ENCODE results near the gene CST9L. TPM values are rescaled to one million over a fixed set of nuclear protein-coding genes. Genes with fewer than 3 reads are reported as not detected.

Gene CST9L
- total RNA-seq, 1 donor: not detected

DNA sequence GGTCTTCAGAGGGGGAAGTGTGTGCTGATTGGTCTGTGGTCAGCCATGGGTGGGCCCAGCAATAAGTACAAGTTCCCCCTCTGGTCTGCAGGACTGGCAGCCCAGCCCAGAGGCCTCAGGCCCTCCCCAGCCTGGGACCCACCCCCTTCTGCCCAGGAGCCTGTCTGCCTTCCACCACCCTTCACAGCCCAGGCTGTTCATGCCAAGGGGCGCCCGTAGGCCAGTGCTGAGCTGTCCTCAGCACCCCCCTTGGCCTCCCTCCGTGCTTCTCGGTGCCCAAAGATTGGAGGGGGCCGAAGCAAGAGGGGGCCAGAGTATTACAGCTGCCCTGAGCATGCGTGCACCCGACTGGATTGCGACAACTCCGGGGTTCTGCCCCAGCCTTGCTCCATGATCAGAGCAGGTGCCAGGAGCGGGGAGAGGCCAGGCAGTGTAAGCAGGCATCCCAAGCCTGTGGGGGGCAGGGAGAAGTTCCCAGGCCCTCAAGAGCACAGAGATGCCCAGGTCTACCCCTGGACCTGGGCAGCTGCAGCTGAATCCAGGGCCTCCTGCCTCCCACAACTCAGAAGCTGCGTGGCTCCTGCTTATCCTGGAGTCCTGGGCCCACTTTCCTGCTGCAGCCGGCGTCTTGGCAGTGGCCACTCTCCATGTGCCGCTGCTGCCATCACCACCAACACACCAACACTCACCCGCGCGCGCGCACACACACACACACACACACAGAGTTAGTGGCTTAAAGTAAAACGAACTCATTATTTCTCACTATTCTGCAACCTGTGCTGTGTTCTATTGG, 33.3 kb downstream of the CST9L start:
- Histone ChIP-seq H2AFZ (ENCODE audit: low read length) (no peak overlapping the region), H3K4me1 (ENCODE audit: insufficient read depth, low read length) (no peaks in the 10 kb centered on the region), H3K79me2 (ENCODE audit: insufficient read depth, low read length) (no peaks in the 10 kb centered on the region), H3K4me3 (ENCODE audit: insufficient read depth, low read length) (no peak overlapping the region), H3K36me3 (ENCODE audit: insufficient read depth, low read length) (no peaks in the 10 kb centered on the region), H3K27ac (ENCODE audit: low read depth, low read length) (no peak overlapping the region), H3K4me2 (ENCODE audit: insufficient read depth, low read length) (no peak overlapping the region), H3K27me3 (ENCODE audit: insufficient read depth, low read length) (no peaks in the 10 kb centered on the region), H3K9me3 (ENCODE audit: low read depth, low read length) (no peaks in the 10 kb centered on the region), H4K20me1 (ENCODE audit: insufficient read depth, low read length) (no peaks in the 10 kb centered on the region)
- TF ChIP-seq, protein P1, sequence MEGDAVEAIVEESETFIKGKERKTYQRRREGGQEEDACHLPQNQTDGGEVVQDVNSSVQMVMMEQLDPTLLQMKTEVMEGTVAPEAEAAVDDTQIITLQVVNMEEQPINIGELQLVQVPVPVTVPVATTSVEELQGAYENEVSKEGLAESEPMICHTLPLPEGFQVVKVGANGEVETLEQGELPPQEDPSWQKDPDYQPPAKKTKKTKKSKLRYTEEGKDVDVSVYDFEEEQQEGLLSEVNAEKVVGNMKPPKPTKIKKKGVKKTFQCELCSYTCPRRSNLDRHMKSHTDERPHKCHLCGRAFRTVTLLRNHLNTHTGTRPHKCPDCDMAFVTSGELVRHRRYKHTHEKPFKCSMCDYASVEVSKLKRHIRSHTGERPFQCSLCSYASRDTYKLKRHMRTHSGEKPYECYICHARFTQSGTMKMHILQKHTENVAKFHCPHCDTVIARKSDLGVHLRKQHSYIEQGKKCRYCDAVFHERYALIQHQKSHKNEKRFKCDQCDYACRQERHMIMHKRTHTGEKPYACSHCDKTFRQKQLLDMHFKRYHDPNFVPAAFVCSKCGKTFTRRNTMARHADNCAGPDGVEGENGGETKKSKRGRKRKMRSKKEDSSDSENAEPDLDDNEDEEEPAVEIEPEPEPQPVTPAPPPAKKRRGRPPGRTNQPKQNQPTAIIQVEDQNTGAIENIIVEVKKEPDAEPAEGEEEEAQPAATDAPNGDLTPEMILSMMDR (IDR thresholded peaks at IDR 0.05; ENCODE audit: extremely low read depth, low read depth, low read length): no peak
- no peak for DNase-seq (ENCODE audit: insufficient read length, low spot score, missing footprints)

- Histone ChIP-seq H4K20me1 (ENCODE audit: insufficient read depth, low read length) (no peaks in the 10 kb centered on the region), H3K27ac (ENCODE audit: low read depth, low read length) (no peak overlapping the region), H3K4me1 (ENCODE audit: insufficient read depth, low read length) (no peaks in the 10 kb centered on the region), H2AFZ (ENCODE audit: low read length) (no peak overlapping the region), H3K9me3 (ENCODE audit: low read depth, low read length) (no peaks in the 10 kb centered on the region), H3K36me3 (ENCODE audit: insufficient read depth, low read length) (no peaks in the 10 kb centered on the region), H3K79me2 (ENCODE audit: insufficient read depth, low read length) (no peaks in the 10 kb centered on the region), H3K27me3 (ENCODE audit: insufficient read depth, low read length) (no peaks in the 10 kb centered on the region), H3K4me3 (ENCODE audit: insufficient read depth, low read length) (no peak overlapping the region), H3K4me2 (ENCODE audit: insufficient read depth, low read length) (no peak overlapping the region)
- TF ChIP-seq, protein P1 (IDR thresholded peaks at IDR 0.05; ENCODE audit: extremely low read depth, low read depth, low read length): no peak
- no peak for DNase-seq (ENCODE audit: insufficient read length, low spot score, missing footprints)
Observed at GRCh38 chr20:23533161-23533560, 35.1 kb downstream of the CST9L start.

DNA sequence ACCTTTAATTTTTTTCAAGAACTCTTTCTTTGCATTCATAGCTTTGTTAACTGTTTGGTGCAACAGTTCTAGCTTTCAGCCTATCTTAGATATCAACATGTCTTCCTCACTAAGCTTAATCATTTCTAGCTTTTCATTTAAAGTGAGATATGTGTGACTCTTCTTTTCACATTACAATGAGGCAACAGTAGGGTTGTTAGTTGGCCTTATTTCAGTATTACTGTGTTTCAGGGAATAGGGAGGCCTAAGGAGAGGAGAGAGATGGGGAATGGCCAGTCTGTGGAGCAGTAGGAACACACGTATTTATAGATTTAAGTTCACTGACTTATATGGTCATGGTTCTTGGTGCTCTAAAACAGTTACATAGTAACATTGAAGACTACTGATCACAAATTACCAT, 35.8 kb downstream of the CST9L start:
- no peak overlapping the region for H3K4me2 ChIP-seq (ENCODE audit: insufficient read depth, low read length)
- H3K4me3 ChIP-seq (ENCODE audit: insufficient read depth, low read length): no peak overlapping the region
- H3K9me3 ChIP-seq (ENCODE audit: low read depth, low read length): no peaks in the 10 kb centered on the region
- no peak for DNase-seq (ENCODE audit: insufficient read length, low spot score, missing footprints)
- TF ChIP-seq, protein P1 (IDR thresholded peaks at IDR 0.05; ENCODE audit: extremely low read depth, low read depth, low read length): no peak
- no peaks in the 10 kb centered on the region for H3K36me3 ChIP-seq (ENCODE audit: insufficient read depth, low read length)
- H3K27me3 ChIP-seq (ENCODE audit: insufficient read depth, low read length): no peaks in the 10 kb centered on the region
- H3K79me2 ChIP-seq (ENCODE audit: insufficient read depth, low read length): no peaks in the 10 kb centered on the region
- H4K20me1 ChIP-seq (ENCODE audit: insufficient read depth, low read length): no peaks in the 10 kb centered on the region
- H3K27ac ChIP-seq (ENCODE audit: low read depth, low read length): no peak overlapping the region
- no peaks in the 10 kb centered on the region for H3K4me1 ChIP-seq (ENCODE audit: insufficient read depth, low read length)
- H2AFZ ChIP-seq (ENCODE audit: low read length): no peak overlapping the region

DNA sequence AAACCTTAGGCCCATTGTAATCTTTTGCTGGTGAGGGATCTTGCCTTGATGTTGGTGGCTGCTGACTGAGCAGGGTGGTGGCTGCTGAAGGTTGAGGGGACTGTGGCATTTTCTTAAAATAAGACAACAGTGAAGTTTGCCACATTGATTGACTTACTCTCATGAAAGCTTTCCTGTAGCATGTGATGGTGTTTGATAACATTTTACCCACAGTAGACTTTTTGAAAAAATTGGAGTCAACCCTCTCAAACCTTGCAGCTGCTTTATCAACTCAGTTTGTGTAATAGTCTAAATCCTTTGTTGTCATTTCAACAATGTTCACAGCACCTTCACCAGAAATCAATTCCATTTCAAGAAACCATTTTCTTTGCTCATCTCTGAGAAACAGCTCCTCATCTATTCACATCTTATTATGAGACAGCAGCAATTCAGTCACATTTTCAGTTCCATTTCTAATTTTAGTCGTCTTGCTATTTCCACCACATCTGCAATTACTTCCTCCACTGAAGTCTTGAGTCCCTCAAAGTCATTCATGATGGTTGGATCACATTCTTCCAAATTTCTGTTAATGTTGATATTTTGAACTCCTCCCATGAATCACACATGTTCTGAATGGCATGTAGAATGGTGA, 37.2 kb downstream of the CST9L start:
- TF ChIP-seq, protein P1 (IDR thresholded peaks at IDR 0.05; ENCODE audit: extremely low read depth, low read depth, low read length): no peak
- Histone ChIP-seq H3K4me1 (ENCODE audit: insufficient read depth, low read length) (no peaks in the 10 kb centered on the region), H3K4me2 (ENCODE audit: insufficient read depth, low read length) (no peak overlapping the region), H2AFZ (ENCODE audit: low read length) (no peak overlapping the region), H3K79me2 (ENCODE audit: insufficient read depth, low read length) (no peaks in the 10 kb centered on the region), H4K20me1 (ENCODE audit: insufficient read depth, low read length) (no peaks in the 10 kb centered on the region), H3K9me3 (ENCODE audit: low read depth, low read length) (no peaks in the 10 kb centered on the region), H3K27ac (ENCODE audit: low read depth, low read length) (no peak overlapping the region), H3K4me3 (ENCODE audit: insufficient read depth, low read length) (no peak overlapping the region), H3K36me3 (ENCODE audit: insufficient read depth, low read length) (no peaks in the 10 kb centered on the region), H3K27me3 (ENCODE audit: insufficient read depth, low read length) (no peaks in the 10 kb centered on the region)
- DNase-seq (ENCODE audit: insufficient read length, low spot score, missing footprints): no peak
